GM12878 (cell line): Measurements from ENCODE around the gene DPH7.

Source experiments
- CBX3 ChIP-seq: fragments of 200-600 bp; sonication (generic); IDR thresholded peaks from 2 replicates; pipeline ENCODE4 v1.6.1; 2016; ENCODE audit warnings: low read depth, borderline replicate concordance
- CEBPB ChIP-seq, 2 experiments: fragments of 150-350 bp in 1 of 2; IDR thresholded peaks; 2 replicates each; pipeline ENCODE4 v1.6.1; 2012 to 2014; ENCODE audit warnings: low read depth in 2 of 2, low read length in 2 of 2, borderline replicate concordance in 1 of 2, inconsistent platforms in 1 of 2
- POLR2A ChIP-seq: IDR thresholded peaks from 2 replicates; pipeline ENCODE4 v1.6.1; 2011; ENCODE audit warnings: low read depth, mild to moderate bottlenecking, low read length
- RELA ChIP-seq: fragments of 450-650 bp; IDR thresholded peaks from 2 replicates; pipeline ENCODE4 v1.8.0; 2014; ENCODE audit warnings: borderline replicate concordance; ENCODE audit not compliant: partially characterized antibody
- TF ChIP-seq, protein P1 (sequence below): fragments of 450-650 bp; IDR thresholded peaks from 2 replicates; pipeline ENCODE4 v1.6.1; 2016; ENCODE audit warnings: mild to moderate bottlenecking
- TF ChIP-seq, protein P2 (sequence below): fragments of 450-650 bp; IDR thresholded peaks from 2 replicates; pipeline ENCODE4 v1.6.1; 2016; ENCODE audit warnings: mild to moderate bottlenecking
- TF ChIP-seq, protein P3 (sequence below): fragments of 150-350 bp; IDR thresholded peaks from 2 replicates; pipeline ENCODE4 v1.6.1; 2016; ENCODE audit warnings: low read depth, low read length
- TF ChIP-seq, protein P4 (sequence below): fragments of 450-650 bp; IDR thresholded peaks from 2 replicates; pipeline ENCODE4 v1.6.1; 2017; ENCODE audit warnings: mild to moderate bottlenecking, low read depth, inconsistent platforms; ENCODE audit not compliant: poor library complexity, severe bottlenecking
- TF ChIP-seq, protein P5 (sequence below): IDR thresholded peaks from 2 replicates; pipeline ENCODE4 v1.6.1; 2011; ENCODE audit warnings: mild to moderate bottlenecking, low read depth, low read length, moderate library complexity; ENCODE audit not compliant: insufficient replicate concordance

DNA sequence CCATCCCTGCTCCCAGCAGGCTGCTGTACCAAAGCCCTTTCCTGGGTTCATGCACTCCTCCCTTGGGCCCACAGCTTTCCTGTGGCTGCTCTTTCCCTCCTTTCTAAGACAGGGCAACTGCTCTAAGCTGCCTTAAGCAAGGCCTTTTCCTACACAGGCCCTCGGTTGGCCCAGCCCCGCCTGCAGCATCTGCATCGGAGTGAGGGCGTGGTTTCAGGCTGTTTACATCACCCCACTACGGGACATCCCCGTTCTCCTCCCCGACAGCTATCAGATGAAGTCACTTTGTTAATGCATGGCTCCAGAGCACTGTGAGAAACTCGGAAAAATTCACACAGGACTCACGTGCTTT is 3.4 kb downstream of the DPH7 start:
- TF ChIP-seq, protein P1, sequence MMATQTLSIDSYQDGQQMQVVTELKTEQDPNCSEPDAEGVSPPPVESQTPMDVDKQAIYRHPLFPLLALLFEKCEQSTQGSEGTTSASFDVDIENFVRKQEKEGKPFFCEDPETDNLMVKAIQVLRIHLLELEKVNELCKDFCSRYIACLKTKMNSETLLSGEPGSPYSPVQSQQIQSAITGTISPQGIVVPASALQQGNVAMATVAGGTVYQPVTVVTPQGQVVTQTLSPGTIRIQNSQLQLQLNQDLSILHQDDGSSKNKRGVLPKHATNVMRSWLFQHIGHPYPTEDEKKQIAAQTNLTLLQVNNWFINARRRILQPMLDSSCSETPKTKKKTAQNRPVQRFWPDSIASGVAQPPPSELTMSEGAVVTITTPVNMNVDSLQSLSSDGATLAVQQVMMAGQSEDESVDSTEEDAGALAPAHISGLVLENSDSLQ, result no peak
- TF ChIP-seq, protein P2, sequence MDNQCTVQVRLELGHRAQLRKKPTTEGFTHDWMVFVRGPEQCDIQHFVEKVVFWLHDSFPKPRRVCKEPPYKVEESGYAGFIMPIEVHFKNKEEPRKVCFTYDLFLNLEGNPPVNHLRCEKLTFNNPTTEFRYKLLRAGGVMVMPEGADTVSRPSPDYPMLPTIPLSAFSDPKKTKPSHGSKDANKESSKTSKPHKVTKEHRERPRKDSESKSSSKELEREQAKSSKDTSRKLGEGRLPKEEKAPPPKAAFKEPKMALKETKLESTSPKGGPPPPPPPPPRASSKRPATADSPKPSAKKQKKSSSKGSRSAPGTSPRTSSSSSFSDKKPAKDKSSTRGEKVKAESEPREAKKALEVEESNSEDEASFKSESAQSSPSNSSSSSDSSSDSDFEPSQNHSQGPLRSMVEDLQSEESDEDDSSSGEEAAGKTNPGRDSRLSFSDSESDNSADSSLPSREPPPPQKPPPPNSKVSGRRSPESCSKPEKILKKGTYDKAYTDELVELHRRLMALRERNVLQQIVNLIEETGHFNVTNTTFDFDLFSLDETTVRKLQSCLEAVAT, result no peak
- TF ChIP-seq RELA (no peak), POLR2A (no peak), CEBPB (IDR thresholded peaks at IDR 0.05; ENCODE audit: borderline replicate concordance in 1 of 2, low read depth in 2 of 2, low read length in 2 of 2) (no peak), CBX3 (no peak)
- TF ChIP-seq, protein P3, sequence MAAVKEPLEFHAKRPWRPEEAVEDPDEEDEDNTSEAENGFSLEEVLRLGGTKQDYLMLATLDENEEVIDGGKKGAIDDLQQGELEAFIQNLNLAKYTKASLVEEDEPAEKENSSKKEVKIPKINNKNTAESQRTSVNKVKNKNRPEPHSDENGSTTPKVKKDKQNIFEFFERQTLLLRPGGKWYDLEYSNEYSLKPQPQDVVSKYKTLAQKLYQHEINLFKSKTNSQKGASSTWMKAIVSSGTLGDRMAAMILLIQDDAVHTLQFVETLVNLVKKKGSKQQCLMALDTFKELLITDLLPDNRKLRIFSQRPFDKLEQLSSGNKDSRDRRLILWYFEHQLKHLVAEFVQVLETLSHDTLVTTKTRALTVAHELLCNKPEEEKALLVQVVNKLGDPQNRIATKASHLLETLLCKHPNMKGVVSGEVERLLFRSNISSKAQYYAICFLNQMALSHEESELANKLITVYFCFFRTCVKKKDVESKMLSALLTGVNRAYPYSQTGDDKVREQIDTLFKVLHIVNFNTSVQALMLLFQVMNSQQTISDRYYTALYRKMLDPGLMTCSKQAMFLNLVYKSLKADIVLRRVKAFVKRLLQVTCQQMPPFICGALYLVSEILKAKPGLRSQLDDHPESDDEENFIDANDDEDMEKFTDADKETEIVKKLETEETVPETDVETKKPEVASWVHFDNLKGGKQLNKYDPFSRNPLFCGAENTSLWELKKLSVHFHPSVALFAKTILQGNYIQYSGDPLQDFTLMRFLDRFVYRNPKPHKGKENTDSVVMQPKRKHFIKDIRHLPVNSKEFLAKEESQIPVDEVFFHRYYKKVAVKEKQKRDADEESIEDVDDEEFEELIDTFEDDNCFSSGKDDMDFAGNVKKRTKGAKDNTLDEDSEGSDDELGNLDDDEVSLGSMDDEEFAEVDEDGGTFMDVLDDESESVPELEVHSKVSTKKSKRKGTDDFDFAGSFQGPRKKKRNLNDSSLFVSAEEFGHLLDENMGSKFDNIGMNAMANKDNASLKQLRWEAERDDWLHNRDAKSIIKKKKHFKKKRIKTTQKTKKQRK, result no peak
- TF ChIP-seq, protein P4, sequence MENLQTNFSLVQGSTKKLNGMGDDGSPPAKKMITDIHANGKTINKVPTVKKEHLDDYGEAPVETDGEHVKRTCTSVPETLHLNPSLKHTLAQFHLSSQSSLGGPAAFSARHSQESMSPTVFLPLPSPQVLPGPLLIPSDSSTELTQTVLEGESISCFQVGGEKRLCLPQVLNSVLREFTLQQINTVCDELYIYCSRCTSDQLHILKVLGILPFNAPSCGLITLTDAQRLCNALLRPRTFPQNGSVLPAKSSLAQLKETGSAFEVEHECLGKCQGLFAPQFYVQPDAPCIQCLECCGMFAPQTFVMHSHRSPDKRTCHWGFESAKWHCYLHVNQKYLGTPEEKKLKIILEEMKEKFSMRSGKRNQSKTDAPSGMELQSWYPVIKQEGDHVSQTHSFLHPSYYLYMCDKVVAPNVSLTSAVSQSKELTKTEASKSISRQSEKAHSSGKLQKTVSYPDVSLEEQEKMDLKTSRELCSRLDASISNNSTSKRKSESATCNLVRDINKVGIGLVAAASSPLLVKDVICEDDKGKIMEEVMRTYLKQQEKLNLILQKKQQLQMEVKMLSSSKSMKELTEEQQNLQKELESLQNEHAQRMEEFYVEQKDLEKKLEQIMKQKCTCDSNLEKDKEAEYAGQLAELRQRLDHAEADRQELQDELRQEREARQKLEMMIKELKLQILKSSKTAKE, result no peak
- TF ChIP-seq, protein P5, sequence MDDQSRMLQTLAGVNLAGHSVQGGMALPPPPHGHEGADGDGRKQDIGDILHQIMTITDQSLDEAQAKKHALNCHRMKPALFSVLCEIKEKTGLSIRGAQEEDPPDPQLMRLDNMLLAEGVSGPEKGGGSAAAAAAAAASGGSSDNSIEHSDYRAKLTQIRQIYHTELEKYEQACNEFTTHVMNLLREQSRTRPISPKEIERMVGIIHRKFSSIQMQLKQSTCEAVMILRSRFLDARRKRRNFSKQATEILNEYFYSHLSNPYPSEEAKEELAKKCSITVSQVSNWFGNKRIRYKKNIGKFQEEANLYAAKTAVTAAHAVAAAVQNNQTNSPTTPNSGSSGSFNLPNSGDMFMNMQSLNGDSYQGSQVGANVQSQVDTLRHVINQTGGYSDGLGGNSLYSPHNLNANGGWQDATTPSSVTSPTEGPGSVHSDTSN, result no peak
